ENCODE data around the gene LRRC27. TPM values are rescaled to one million over a fixed set of nuclear protein-coding genes. Genes with fewer than 3 reads are reported as not detected.
A peak's percentile ranks its signal among the peaks of the same experiment; 100 is the strongest.

The LRRC27 gene
- total RNA-seq, 1 donor from 2014 or later = 12.4 TPM

- peak; percentile 53 for DNase-seq (ENCODE audit: low spot score)
- intact Hi-C loops (cut with DNase I) = no loop called here
- no peak for ATAC-seq
Measured at GRCh38 chr10:132390921-132391675, 59.1 kb downstream of the LRRC27 start.

- no peak for ATAC-seq
- intact Hi-C loops (cut with DNase I) = no loop called here
- peak; percentile 40 for DNase-seq (ENCODE audit: low spot score)
Measured at GRCh38 chr10:132391676-132392020, 59.7 kb downstream of the LRRC27 start.

GRCh38 chr10:132392184-132392800 is 60.3 kb downstream of the LRRC27 start:
- no peak for ATAC-seq
- intact Hi-C loops (cut with DNase I) = no loop called here
- DNase-seq (ENCODE audit: low spot score) = peak; percentile 26

- DNase-seq (ENCODE audit: low spot score) = peak; percentile 28
- no peak for ATAC-seq
- intact Hi-C loops (cut with DNase I) = no loop called here
Measured at GRCh38 chr10:132392811-132393694, 61.1 kb downstream of the LRRC27 start.

- intact Hi-C loops (cut with DNase I) = no loop called here
- ATAC-seq = no peak
- no peak for DNase-seq (ENCODE audit: low spot score)
Measured at GRCh38 chr10:132393695-132394181, 61.7 kb downstream of the LRRC27 start.

GRCh38 chr10:132394201-132394811 is 62.3 kb downstream of the LRRC27 start:
- intact Hi-C loops (cut with DNase I) = no loop called here
- DNase-seq (ENCODE audit: low spot score) (no peak), ATAC-seq (no peak)

GRCh38 chr10:132394936-132395703 is 63.1 kb downstream of the LRRC27 start:
- DNase-seq (ENCODE audit: low spot score) = no peak
- intact Hi-C loops (cut with DNase I) = no loop called here
- no peak for ATAC-seq

GRCh38 chr10:132395704-132396493 is 63.9 kb downstream of the LRRC27 start:
- intact Hi-C loops (cut with DNase I) = no loop called here
- DNase-seq (ENCODE audit: low spot score) (peak; percentile 84), ATAC-seq (peak; percentile 58)

- intact Hi-C loops (cut with DNase I) = no loop called here
- ATAC-seq (peak; percentile 11), DNase-seq (ENCODE audit: low spot score) (no peak)
Measured at GRCh38 chr10:132396494-132397035, 64.6 kb downstream of the LRRC27 start.

- intact Hi-C loops (cut with DNase I) = no loop called here
- DNase-seq (ENCODE audit: low spot score) (no peak), ATAC-seq (no peak)
Measured at GRCh38 chr10:132397036-132397541, 65.1 kb downstream of the LRRC27 start, which contains the start of gene PWWP2B. Gene PWWP2B, plus strand, starts transcription at chr10:132397200. Its CDS starts 27 bp downstream, at chr10:132397227.

- ATAC-seq (peak; percentile 8), DNase-seq (ENCODE audit: low spot score) (no peak)
- intact Hi-C loops (cut with DNase I) = no loop called here
Measured at GRCh38 chr10:132397671-132398565, 65.9 kb downstream of the LRRC27 start.

GRCh38 chr10:132398566-132398991 is 66.6 kb downstream of the LRRC27 start:
- no peak for ATAC-seq
- no peak for DNase-seq (ENCODE audit: low spot score)
- intact Hi-C loops (cut with DNase I) = no loop called here

- no peak for DNase-seq (ENCODE audit: low spot score)
- intact Hi-C loops (cut with DNase I) = no loop called here
Measured at GRCh38 chr10:132399117-132400035, 67.4 kb downstream of the LRRC27 start.

GRCh38 chr10:132400041-132400546 is 68.1 kb downstream of the LRRC27 start:
- intact Hi-C loops (cut with DNase I) = no loop called here
- ATAC-seq = no peak

More at GRCh38 chr10:132399117-132400035, 67.4 kb downstream of the LRRC27 start:
- no peak for ATAC-seq

More at GRCh38 chr10:132400041-132400546, 68.1 kb downstream of the LRRC27 start:
- no peak for DNase-seq (ENCODE audit: low spot score)

Measured in sciatic nerve (tissue), 2 donors.